ENCODE results near the gene RHBDL1.

DNA sequence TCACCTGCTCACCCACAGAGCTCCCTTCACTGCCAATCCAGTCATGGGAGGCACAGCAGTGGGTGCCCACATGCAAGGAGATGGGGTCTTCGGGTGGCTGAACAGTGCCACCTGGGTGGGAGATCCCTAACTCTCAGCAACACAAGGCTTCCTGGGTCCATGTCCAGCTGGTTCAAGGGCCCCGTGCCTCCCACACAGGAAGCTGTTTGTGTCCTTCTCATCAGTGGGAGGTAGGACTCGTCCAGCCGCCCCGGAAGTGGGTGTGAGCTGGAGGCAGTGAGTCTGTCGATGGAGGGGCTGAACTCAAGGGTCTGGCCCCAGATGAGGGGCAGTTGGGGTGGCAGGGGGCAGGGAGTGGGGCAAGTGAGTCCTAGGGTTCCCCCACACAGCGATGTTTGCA lies 28.6 kb downstream of the RHBDL1 start:
- TF ChIP-seq, protein P1, sequence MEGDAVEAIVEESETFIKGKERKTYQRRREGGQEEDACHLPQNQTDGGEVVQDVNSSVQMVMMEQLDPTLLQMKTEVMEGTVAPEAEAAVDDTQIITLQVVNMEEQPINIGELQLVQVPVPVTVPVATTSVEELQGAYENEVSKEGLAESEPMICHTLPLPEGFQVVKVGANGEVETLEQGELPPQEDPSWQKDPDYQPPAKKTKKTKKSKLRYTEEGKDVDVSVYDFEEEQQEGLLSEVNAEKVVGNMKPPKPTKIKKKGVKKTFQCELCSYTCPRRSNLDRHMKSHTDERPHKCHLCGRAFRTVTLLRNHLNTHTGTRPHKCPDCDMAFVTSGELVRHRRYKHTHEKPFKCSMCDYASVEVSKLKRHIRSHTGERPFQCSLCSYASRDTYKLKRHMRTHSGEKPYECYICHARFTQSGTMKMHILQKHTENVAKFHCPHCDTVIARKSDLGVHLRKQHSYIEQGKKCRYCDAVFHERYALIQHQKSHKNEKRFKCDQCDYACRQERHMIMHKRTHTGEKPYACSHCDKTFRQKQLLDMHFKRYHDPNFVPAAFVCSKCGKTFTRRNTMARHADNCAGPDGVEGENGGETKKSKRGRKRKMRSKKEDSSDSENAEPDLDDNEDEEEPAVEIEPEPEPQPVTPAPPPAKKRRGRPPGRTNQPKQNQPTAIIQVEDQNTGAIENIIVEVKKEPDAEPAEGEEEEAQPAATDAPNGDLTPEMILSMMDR (IDR thresholded peaks at IDR 0.05; ENCODE audit: insufficient read depth, low read length, poor library complexity, severe bottlenecking): no peak
- TF ChIP-seq EZH2phosphoT487 (conservative IDR thresholded peaks at IDR 0.05; ENCODE audit: low read length): no peak

Data from SU-DHL-6 (cell line).